K562 (cell line): ENCODE data around the gene FIS1. TPM values are rescaled to one million over a fixed set of nuclear protein-coding genes. Genes with fewer than 3 reads are reported as not detected.

Experiments
- DIDO1 ChIP-seq: fragments of 450-650 bp; IDR thresholded peaks from 2 replicates; pipeline ENCODE4 v1.6.1; 2016; ENCODE audit warnings: low read depth, missing biosample characterization, missing genetic modification characterization
- HNRNPLL ChIP-seq: fragments of 200-400 bp; formaldehyde crosslinking; IDR thresholded peaks from 2 replicates; pipeline ENCODE4 v1.6.1; 2017; ENCODE audit warnings: low read length, low read depth, mild to moderate bottlenecking; ENCODE audit not compliant: poor library complexity, severe bottlenecking
- PHB ChIP-seq: fragments of 250-450 bp; sonication (Bioruptor Pico); IDR thresholded peaks from 2 replicates; pipeline ENCODE4 v1.5.0; 2021
- POLR2A ChIP-seq: fragments of 450-650 bp; conservative IDR thresholded peaks from 2 replicates; pipeline ENCODE4 v1.6.1; 2016
- TAF7 ChIP-seq: fragments of 450-650 bp; IDR thresholded peaks from 2 replicates; pipeline ENCODE4 v1.6.1; 2016; ENCODE audit warnings: missing genetic modification characterization, missing compliant biosample characterization
- ZFP30 ChIP-seq: fragments of 250-450 bp; sonication (Bioruptor Pico); IDR thresholded peaks from 2 replicates; pipeline ENCODE4 v1.8.0; 2022; ENCODE audit warnings: moderate library complexity, mild to moderate bottlenecking, inconsistent platforms, borderline replicate concordance
- ZFP91 ChIP-seq: sonication (generic); formaldehyde crosslinking; IDR thresholded peaks from 2 replicates; pipeline ENCODE4 v1.8.0; 2022; ENCODE audit warnings: mild to moderate bottlenecking, missing genetic modification reagents
- ZNF165 ChIP-seq: fragments of 250-450 bp; sonication (Bioruptor Pico); IDR thresholded peaks from 2 replicates; pipeline ENCODE4 v1.4.0; 2020; ENCODE audit warnings: borderline replicate concordance
- ZNF197 ChIP-seq: fragments of 200-800 bp; sonication (Bioruptor generic); IDR thresholded peaks from 2 replicates; pipeline ENCODE4 v1.6.1; 2016; ENCODE audit warnings: low read depth, missing genetic modification characterization, missing compliant biosample characterization
- ZNF212 ChIP-seq: fragments of 450-650 bp; formaldehyde crosslinking; IDR thresholded peaks from 2 replicates; pipeline ENCODE4 v1.4.0; 2020; ENCODE audit warnings: mild to moderate bottlenecking
- ZNF3 ChIP-seq: fragments of 250-450 bp; sonication (Bioruptor Pico); IDR thresholded peaks from 2 replicates; pipeline ENCODE4 v1.5.0; 2021; ENCODE audit warnings: mild to moderate bottlenecking, moderate library complexity
- ZNF398 ChIP-seq: fragments of 250-450 bp; sonication (Bioruptor Pico); IDR thresholded peaks from 2 replicates; pipeline ENCODE4 v1.8.0; 2021; ENCODE audit warnings: moderate library complexity, mild to moderate bottlenecking, inconsistent platforms
- ZNF512 ChIP-seq: IDR thresholded peaks from 2 replicates; pipeline ENCODE4 v1.6.1; 2016; ENCODE audit warnings: missing genetic modification characterization, missing compliant biosample characterization
- polyA plus RNA-seq, 8 experiments: library from polyadenylated mRNA; depleted of rRNA in 4 of 8; stranded (reverse) in 5 of 8; unstranded in 3 of 8; fragments of >200 nt; fragmentation: Nextera tagmentation in 2 of 8; fragmentation: Illumina TruSeq in 1 of 8; extraction: Ambion mirVana in 2 of 8; extraction: Trizol in 1 of 8; gene quantifications; 2 replicates each; pipeline versions ENCODE4 v1.2.1 to v1.2.3, GENCODE V29; 2011 to 2014; ENCODE audit warnings: inconsistent platforms in 1 of 8, missing spikeins in 1 of 8
- total RNA-seq, 7 experiments: library from RNA; depleted of rRNA in 6 of 7; stranded (reverse); fragments of >200 nt in 6 of 7; fragmentation: Illumina TruSeq in 2 of 7; extraction: Trizol in 2 of 7; gene quantifications; 2 replicates each; pipeline versions ENCODE4 v1.2.1 to v1.2.3, GENCODE V29; 2011 to 2021; ENCODE audit warnings: low replicate concordance in 1 of 7
- TF ChIP-seq, protein P1 (sequence below): fragments of 250-450 bp; sonication (Bioruptor Pico); IDR thresholded peaks from 2 replicates; pipeline ENCODE4 v1.5.0; 2021; ENCODE audit warnings: mild to moderate bottlenecking, moderate library complexity
- TF ChIP-seq, protein P2 (sequence below), 3 experiments: fragments of 200-800 bp in 1 of 3; sonication (Bioruptor generic) in 1 of 3; sonication (generic) in 1 of 3; formaldehyde crosslinking in 1 of 3; IDR thresholded peaks; 2 replicates each; pipeline versions ENCODE4 v1.6.1 to v1.8.0; 2016 to 2022; ENCODE audit warnings: mild to moderate bottlenecking in 2 of 3, missing compliant biosample characterization in 2 of 3, missing genetic modification characterization in 2 of 3, missing genetic modification reagents in 1 of 3

The FIS1 gene
- total and polyA plus RNA-seq, 9 of the 15 experiments (the other 6 are each of a cell fraction or from before 2014, with no cell fraction given), result 86.0 to 257 (median 144) TPM

GRCh38 chr7:101240226-101241014 is 4.5 kb downstream of the FIS1 start (continued):
- TF ChIP-seq HNRNPLL (no peak), ZFP30 (CRISPR knock-in tag) (no peak), ZNF197 (CRISPR knock-in tag) (no peak), PHB (CRISPR knock-in tag) (no peak), DIDO1 (tag) (no peak), ZFP91 (no peak), ZNF3 (CRISPR knock-in tag) (no peak), ZNF212 (no peak), TAF7 (tag) (no peak), ZNF512 (no peak), POLR2A (no peak), ZNF165 (CRISPR knock-in tag) (no peak), ZNF398 (no peak)
- TF ChIP-seq, protein P1, sequence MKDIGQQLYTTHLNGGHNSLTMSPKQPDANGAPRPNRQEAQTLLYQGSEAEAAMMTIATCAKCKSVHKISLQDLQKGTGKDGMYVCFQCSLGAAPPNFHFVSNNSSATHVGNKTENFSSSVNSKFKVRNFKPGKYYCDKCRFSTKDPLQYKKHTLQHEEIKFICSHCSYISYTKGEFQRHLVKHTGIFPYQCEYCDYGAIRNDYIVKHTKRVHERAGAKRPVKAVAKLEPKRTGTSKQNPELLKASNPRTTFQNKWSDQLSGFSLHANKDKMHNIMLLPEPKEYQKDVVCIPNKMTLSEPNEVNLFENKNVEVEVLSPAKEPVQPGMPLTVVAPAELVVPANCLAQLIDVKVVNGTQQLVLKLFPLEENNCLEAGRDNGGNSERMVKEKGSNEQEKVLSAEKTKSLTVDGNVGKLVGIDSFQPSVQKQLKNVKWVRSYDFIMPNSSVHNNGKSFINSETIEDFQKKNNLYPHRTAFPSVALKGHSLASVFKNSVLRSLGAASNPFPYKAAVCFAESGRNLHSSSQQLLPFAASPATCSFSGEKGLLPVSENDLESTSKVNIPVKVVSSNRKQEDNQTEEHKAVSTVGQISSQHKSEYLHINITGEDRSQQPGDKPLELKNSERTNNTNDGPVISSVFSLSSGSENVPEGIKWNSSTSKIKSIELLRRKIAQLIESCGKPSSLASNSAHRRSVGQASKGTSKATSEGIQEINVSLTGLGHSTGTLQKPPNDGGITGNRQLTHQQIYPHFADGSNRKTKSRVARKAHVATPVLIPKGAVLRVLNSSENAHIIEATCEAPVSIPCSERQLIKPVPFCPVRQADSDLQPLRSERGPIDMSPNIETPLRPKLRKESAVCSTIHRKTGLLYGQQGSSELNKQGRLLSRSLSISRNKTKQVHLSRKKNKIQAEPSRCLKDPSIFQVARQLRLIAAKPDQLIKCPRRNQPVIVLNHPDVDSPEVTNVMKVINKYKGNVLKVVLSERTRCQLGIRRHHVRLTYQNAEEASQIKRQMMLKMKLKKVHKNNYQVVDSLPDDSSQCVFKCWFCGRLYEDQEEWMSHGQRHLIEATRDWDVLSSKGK (CRISPR knock-in tag), result no peak
- TF ChIP-seq, protein P2, sequence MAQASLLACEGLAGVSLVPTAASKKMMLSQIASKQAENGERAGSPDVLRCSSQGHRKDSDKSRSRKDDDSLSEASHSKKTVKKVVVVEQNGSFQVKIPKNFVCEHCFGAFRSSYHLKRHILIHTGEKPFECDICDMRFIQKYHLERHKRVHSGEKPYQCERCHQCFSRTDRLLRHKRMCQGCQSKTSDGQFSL (CRISPR knock-in tag; IDR thresholded peaks at IDR 0.05), result no peak
- TF ChIP-seq, protein P2 (tag; IDR thresholded peaks at IDR 0.05), result no peak
